HepG2 (cell line): Measurements from ENCODE around the gene DNAAF3. TPM values are rescaled to one million over a fixed set of nuclear protein-coding genes. Genes with fewer than 3 reads are reported as not detected.

Experiments
- EED ChIP-seq: sonication (generic); formaldehyde crosslinking; IDR thresholded peaks from 2 replicates; pipeline ENCODE4 v1.5.0; 2020; ENCODE audit warnings: mild to moderate bottlenecking, missing genetic modification reagents
- ESRRA ChIP-seq: sonication (generic); formaldehyde crosslinking; IDR thresholded peaks from 2 replicates; pipeline ENCODE4 v1.5.1; 2020; ENCODE audit warnings: mild to moderate bottlenecking, low read depth, missing genetic modification reagents
- HOMEZ ChIP-seq: IDR thresholded peaks from 2 replicates; pipeline ENCODE4 v1.6.1; 2016; ENCODE audit warnings: low read depth
- KAT7 ChIP-seq: IDR thresholded peaks from 2 replicates; pipeline ENCODE4 v1.6.1; 2018; ENCODE audit warnings: borderline replicate concordance, missing compliant biosample characterization
- NFYB ChIP-seq: sonication (generic); formaldehyde crosslinking; IDR thresholded peaks from 2 replicates; pipeline ENCODE4 v1.4.0; 2020; ENCODE audit warnings: missing genetic modification reagents
- POLR2G ChIP-seq: fragments of 200-400 bp; formaldehyde crosslinking; IDR thresholded peaks from 2 replicates; pipeline ENCODE4 v1.6.1; 2018; ENCODE audit warnings: mild to moderate bottlenecking, low read depth, low read length, moderate library complexity
- SMAD9 ChIP-seq: sonication (generic); formaldehyde crosslinking; IDR thresholded peaks from 2 replicates; pipeline ENCODE4 v1.5.1; 2020; ENCODE audit warnings: mild to moderate bottlenecking, missing genetic modification reagents
- THAP9 ChIP-seq: sonication (generic); formaldehyde crosslinking; IDR thresholded peaks from 2 replicates; pipeline ENCODE4; 2020; ENCODE audit warnings: missing genetic modification reagents, mild to moderate bottlenecking, borderline replicate concordance
- ZFY ChIP-seq: sonication (generic); formaldehyde crosslinking; IDR thresholded peaks from 2 replicates; pipeline ENCODE4 v1.4.0; 2020; ENCODE audit warnings: missing genetic modification reagents
- ZNF160 ChIP-seq: sonication (generic); formaldehyde crosslinking; IDR thresholded peaks from 2 replicates; pipeline ENCODE4 v1.8.0; 2022; ENCODE audit warnings: mild to moderate bottlenecking, inconsistent platforms, missing genetic modification reagents
- ZNF317 ChIP-seq: sonication (generic); formaldehyde crosslinking; IDR thresholded peaks from 2 replicates; pipeline ENCODE4 v1.5.0; 2020; ENCODE audit warnings: mild to moderate bottlenecking, missing genetic modification reagents
- ZNF329 ChIP-seq: sonication (generic); formaldehyde crosslinking; IDR thresholded peaks from 2 replicates; pipeline ENCODE4 v1.9.0; 2021; ENCODE audit warnings: low read depth, mild to moderate bottlenecking, missing genetic modification reagents
- ZNF550 ChIP-seq: sonication (generic); formaldehyde crosslinking; IDR thresholded peaks from 2 replicates; pipeline ENCODE4 v1.4.0; 2020; ENCODE audit warnings: mild to moderate bottlenecking, missing genetic modification reagents, borderline replicate concordance
- ZNF7 ChIP-seq: IDR thresholded peaks from 2 replicates; pipeline ENCODE4 v1.6.1; 2016; ENCODE audit warnings: missing biosample characterization, missing genetic modification reagents
- ZNF749 ChIP-seq: sonication (generic); formaldehyde crosslinking; IDR thresholded peaks from 2 replicates; pipeline ENCODE4 v1.8.0; 2022; ENCODE audit warnings: mild to moderate bottlenecking, missing genetic modification reagents, moderate library complexity, borderline replicate concordance
- polyA plus RNA-seq, 8 experiments: library from polyadenylated mRNA; depleted of rRNA in 3 of 8; stranded (reverse) in 7 of 8; unstranded in 1 of 8; fragments of >200 nt; fragmentation: Illumina TruSeq in 4 of 8; extraction: Trizol in 4 of 8; gene quantifications; 2 replicates each; pipeline versions ENCODE4 v1.2.1 to v1.2.3, GENCODE V29; 2011 to 2016; ENCODE audit warnings: low read depth in 4 of 8, missing spikeins in 1 of 8, mixed read lengths in 1 of 8; ENCODE audit not compliant: insufficient read depth in 1 of 8
- total RNA-seq, 5 experiments: library from RNA; depleted of rRNA; stranded (reverse); fragments of >200 nt; fragmentation: Illumina TruSeq; extraction: Trizol; gene quantifications; 2 replicates each; pipeline ENCODE4 v1.2.3, GENCODE V29; 2016; ENCODE audit warnings: low read depth in 1 of 5
- TF ChIP-seq, protein P1 (sequence below): sonication (generic); formaldehyde crosslinking; IDR thresholded peaks from 2 replicates; pipeline ENCODE4 v1.8.1; 2023; ENCODE audit warnings: mild to moderate bottlenecking, missing genetic modification reagents
- TF ChIP-seq, protein P2 (sequence below): sonication (generic); formaldehyde crosslinking; IDR thresholded peaks from 2 replicates; pipeline ENCODE4 v1.5.0; 2020; ENCODE audit warnings: missing genetic modification reagents, mild to moderate bottlenecking, borderline replicate concordance
- TF ChIP-seq, protein P3 (sequence below): IDR thresholded peaks from 2 replicates; pipeline ENCODE4 v1.6.1; 2016

The DNAAF3 gene
- total and polyA plus RNA-seq, 2 of the 13 experiments (the other 11 are each of a cell fraction or from before 2014, with no cell fraction given), result 0.30 to 0.40 TPM

GRCh38 chr19:55178781-55179599 is 12.6 kb upstream of the DNAAF3 start (continued):
- TF ChIP-seq, protein P1, sequence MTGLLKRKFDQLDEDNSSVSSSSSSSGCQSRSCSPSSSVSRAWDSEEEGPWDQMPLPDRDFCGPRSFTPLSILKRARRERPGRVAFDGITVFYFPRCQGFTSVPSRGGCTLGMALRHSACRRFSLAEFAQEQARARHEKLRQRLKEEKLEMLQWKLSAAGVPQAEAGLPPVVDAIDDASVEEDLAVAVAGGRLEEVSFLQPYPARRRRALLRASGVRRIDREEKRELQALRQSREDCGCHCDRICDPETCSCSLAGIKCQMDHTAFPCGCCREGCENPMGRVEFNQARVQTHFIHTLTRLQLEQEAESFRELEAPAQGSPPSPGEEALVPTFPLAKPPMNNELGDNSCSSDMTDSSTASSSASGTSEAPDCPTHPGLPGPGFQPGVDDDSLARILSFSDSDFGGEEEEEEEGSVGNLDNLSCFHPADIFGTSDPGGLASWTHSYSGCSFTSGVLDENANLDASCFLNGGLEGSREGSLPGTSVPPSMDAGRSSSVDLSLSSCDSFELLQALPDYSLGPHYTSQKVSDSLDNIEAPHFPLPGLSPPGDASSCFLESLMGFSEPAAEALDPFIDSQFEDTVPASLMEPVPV, result no peak
- TF ChIP-seq ZNF7 (no peak), THAP9 (CRISPR knock-in tag) (0 out of 2 replicates have a peak, but pooled peaks have one; percentile 14), SMAD9 (no peak), POLR2G (no peak), HOMEZ (CRISPR knock-in tag) (no peak), EED (CRISPR knock-in tag) (no peak), ZFY (0 out of 2 replicates have a peak, but pooled peaks have one; percentile 33), ZNF329 (CRISPR knock-in tag) (no peak), ZNF317 (CRISPR knock-in tag) (no peak), ESRRA (CRISPR knock-in tag) (no peak), KAT7 (no peak), ZNF160 (CRISPR knock-in tag) (no peak), NFYB (CRISPR knock-in tag) (no peak), ZNF749 (CRISPR knock-in tag) (no peak), ZNF550 (CRISPR knock-in tag) (no peak)
- TF ChIP-seq, protein P2, sequence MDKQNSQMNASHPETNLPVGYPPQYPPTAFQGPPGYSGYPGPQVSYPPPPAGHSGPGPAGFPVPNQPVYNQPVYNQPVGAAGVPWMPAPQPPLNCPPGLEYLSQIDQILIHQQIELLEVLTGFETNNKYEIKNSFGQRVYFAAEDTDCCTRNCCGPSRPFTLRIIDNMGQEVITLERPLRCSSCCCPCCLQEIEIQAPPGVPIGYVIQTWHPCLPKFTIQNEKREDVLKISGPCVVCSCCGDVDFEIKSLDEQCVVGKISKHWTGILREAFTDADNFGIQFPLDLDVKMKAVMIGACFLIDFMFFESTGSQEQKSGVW, result no peak
- TF ChIP-seq, protein P3, sequence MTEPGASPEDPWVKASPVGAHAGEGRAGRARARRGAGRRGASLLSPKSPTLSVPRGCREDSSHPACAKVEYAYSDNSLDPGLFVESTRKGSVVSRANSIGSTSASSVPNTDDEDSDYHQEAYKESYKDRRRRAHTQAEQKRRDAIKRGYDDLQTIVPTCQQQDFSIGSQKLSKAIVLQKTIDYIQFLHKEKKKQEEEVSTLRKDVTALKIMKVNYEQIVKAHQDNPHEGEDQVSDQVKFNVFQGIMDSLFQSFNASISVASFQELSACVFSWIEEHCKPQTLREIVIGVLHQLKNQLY (CRISPR knock-in tag), result no peak
